B cell (primary cell): Measurements from ENCODE around the gene ROPN1. TPM values are rescaled to one million over a fixed set of nuclear protein-coding genes. Genes with fewer than 3 reads are reported as not detected.

Experiments used
- ATAC-seq: fragments of 200-7000 bp; cut with Tn5 transposase; one replicate; pipeline ENCODE4 v1.10.0; 2021; ENCODE audit warnings: low read depth, mild to moderate bottlenecking, moderate number of reproducible peaks, moderate library complexity
- CTCF ChIA-PET: fragments of 350-600 bp; sonication (Branson Sonifier 250); formaldehyde crosslinking; loops from one replicate; lab custom pipeline; 2021; ENCODE audit warnings: antibody characterized with exemption, inconsistent platforms; lab: Charles Lee
- POLR2A ChIA-PET: fragments of 350-600 bp; sonication (Branson Sonifier 250); formaldehyde crosslinking; loops from one replicate; lab custom pipeline; 2021; ENCODE audit warnings: antibody characterized with exemption; lab: Charles Lee
- DNase-seq: peaks from one replicate; pipeline ENCODE4 v3.0.0; 2013
- H2AFZ ChIP-seq: 2 replicates; pipeline ENCODE4 v1.6.1; 2012; ENCODE audit warnings: mild to moderate bottlenecking, low read depth, low read length; ENCODE audit not compliant: insufficient read depth, poor library complexity, severe bottlenecking
- H3K27ac ChIP-seq, 2 donors: 1 replicate in 1 of 2; 2 replicates in 1 of 2; pipeline ENCODE4 v1.5.1; 2012 to 2013; ENCODE audit warnings: low read length in 2 of 2, mild to moderate bottlenecking in 2 of 2, moderate library complexity in 1 of 2
- H3K27me3 ChIP-seq, 4 experiments: fragments of 200-600 bp in 1 of 4; sonication (generic) in 1 of 4; replicated peaks in 1 of 4; 1 replicate in 2 of 4; 2 replicates in 2 of 4; pipeline versions ENCODE4 v1.6.1 to v1.7.0; 2013 to 2016; ENCODE audit warnings: low read length in 3 of 4, mild to moderate bottlenecking in 2 of 4, mixed read lengths in 1 of 4, moderate library complexity in 1 of 4; ENCODE audit not compliant: insufficient read depth in 4 of 4, control insufficient read depth in 3 of 4; ENCODE audit errors: control extremely low read depth in 1 of 4
- H3K36me3 ChIP-seq, 2 experiments: replicated peaks in 1 of 2; 1 replicate in 1 of 2; 2 replicates in 1 of 2; pipeline versions ENCODE4 v1.6.1 to v1.7.1; 2013; ENCODE audit warnings: low read length in 1 of 2; ENCODE audit not compliant: insufficient read depth in 2 of 2, control insufficient read depth in 1 of 2; ENCODE audit errors: control extremely low read depth in 1 of 2, extremely low read depth in 1 of 2
- H3K4me1 ChIP-seq, 2 donors: fragments of 200-600 bp in 1 of 2; sonication (generic) in 1 of 2; 1 replicate in 1 of 2; 2 replicates in 1 of 2; pipeline versions ENCODE4 v1.5.1 to v1.6.1; 2013 to 2017; ENCODE audit warnings: low read length in 2 of 2; ENCODE audit not compliant: control insufficient read depth in 2 of 2, insufficient read depth in 2 of 2
- H3K4me2 ChIP-seq: replicated peaks from 2 replicates; pipeline ENCODE3; 2012; ENCODE audit warnings: mild to moderate bottlenecking, low read depth, low read length; ENCODE audit not compliant: poor library complexity, severe bottlenecking
- H3K4me3 ChIP-seq, 5 experiments: fragments of 200-600 bp in 1 of 5; sonication (generic) in 1 of 5; 1 replicate in 3 of 5; 2 replicates in 2 of 5; pipeline versions ENCODE4 v1.5.1 to v1.7.0; 2011 to 2016; ENCODE audit warnings: low read length in 4 of 5, mild to moderate bottlenecking in 4 of 5, low read depth in 2 of 5, control low read depth in 1 of 5, moderate library complexity in 1 of 5; ENCODE audit not compliant: insufficient read depth in 1 of 5; ENCODE audit errors: control extremely low read depth in 1 of 5, extremely low read depth in 1 of 5
- H3K79me2 ChIP-seq: fragments of 200-600 bp; sonication (generic); one replicate; pipeline ENCODE4 v1.6.0; 2016; ENCODE audit warnings: low read length; ENCODE audit not compliant: control insufficient read depth, insufficient read depth
- H3K9ac ChIP-seq: fragments of 200-600 bp; sonication (generic); 2 replicates; pipeline ENCODE4 v1.6.1; 2017; ENCODE audit warnings: mild to moderate bottlenecking, low read length, moderate library complexity
- H3K9me3 ChIP-seq, 3 donors: one replicate each; pipeline versions ENCODE4 v1.6.1 to v1.7.1; 2013; ENCODE audit warnings: low read length in 2 of 3; ENCODE audit not compliant: control insufficient read depth in 2 of 3, insufficient read depth in 1 of 3; ENCODE audit errors: control extremely low read depth in 1 of 3
- H4K20me1 ChIP-seq: 2 replicates; pipeline ENCODE4 v1.6.0; 2012; ENCODE audit warnings: mild to moderate bottlenecking, low read length; ENCODE audit not compliant: insufficient read depth, control insufficient read depth, poor library complexity, severe bottlenecking
- H3K27ac Mint-ChIP-seq: one replicate; pipeline ENCODE4 v1.8.0; 2021; ENCODE audit warnings: mixed read lengths
- H3K27me3 Mint-ChIP-seq: one replicate; pipeline ENCODE4 v1.8.0; 2021; ENCODE audit warnings: mixed read lengths
- H3K4me1 Mint-ChIP-seq: one replicate; pipeline ENCODE4 v1.8.0; 2021; ENCODE audit warnings: mixed read lengths
- H3K4me3 Mint-ChIP-seq: one replicate; pipeline ENCODE4 v1.8.0; 2021; ENCODE audit warnings: mixed read lengths
- H3K9me3 Mint-ChIP-seq: one replicate; pipeline ENCODE4 v1.8.0; 2022; ENCODE audit warnings: mixed read lengths; ENCODE audit not compliant: insufficient read depth
- EZH2 ChIP-seq: IDR thresholded peaks from 2 replicates; pipeline ENCODE4 v1.6.1; 2012; ENCODE audit warnings: borderline replicate concordance, low read depth, mild to moderate bottlenecking, moderate library complexity, low read length; ENCODE audit not compliant: insufficient read depth, poor library complexity, severe bottlenecking
- WGBS: methylation state at CpG from one replicate; pipeline ENCODE4 v1.1.5; 2013; ENCODE audit warnings: missing lambda C conversion rate; ENCODE audit not compliant: insufficient coverage; 5-methylcytosine and 5-hydroxymethylcytosine counted together
- intact Hi-C: fragments of 100-400 bp; cut with micrococcal nuclease; formaldehyde crosslinking; loops from one replicate; pipeline ENCODE4 v1.10.0; 2022
- polyA plus RNA-seq: library from polyadenylated mRNA; depleted of rRNA; stranded (reverse); fragments of >200 nt; gene quantifications from 2 replicates; pipeline ENCODE4 v1.2.3, GENCODE V29; 2012
- total RNA-seq, 2 donors: library from RNA; stranded (reverse); fragments of 120-200 nt in 1 of 2; gene quantifications; 1 replicate in 1 of 2; 2 replicates in 1 of 2; pipeline versions ENCODE4 v1.2.3 to v1.2.4, GENCODE V29; 2013 to 2022
- TF ChIP-seq, protein P1 (sequence below): fragments of 200-600 bp; IDR thresholded peaks from one replicate; pipeline ENCODE4 v1.8.0; 2022; ENCODE audit warnings: antibody characterized with exemption, mild to moderate bottlenecking

The ROPN1 gene
- total and polyA plus RNA-seq, 2 donors (not counting 1 experiment from before 2014, with no cell fraction given), result not detected

DNA sequence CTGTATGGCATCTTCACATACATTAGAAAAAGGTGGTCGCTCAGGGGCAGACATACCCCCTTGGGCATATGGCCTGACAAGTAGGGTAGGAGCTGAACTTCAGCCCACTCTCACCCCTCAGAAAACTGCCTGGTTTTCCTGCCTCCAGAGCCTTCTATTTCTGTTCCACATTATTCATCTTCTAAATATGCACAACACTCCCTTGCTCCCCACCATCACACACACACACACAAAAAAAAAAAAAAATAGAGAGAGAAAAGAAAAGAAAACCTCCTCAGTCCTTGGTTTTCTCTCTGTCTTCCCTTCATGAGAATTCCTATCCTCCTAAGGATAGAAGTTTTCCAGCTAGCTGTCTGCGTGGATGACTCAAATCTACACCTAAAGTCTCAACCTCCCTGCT is 5.6 kb upstream of the ROPN1 start:
- ATAC-seq, result no peak
- no peak for DNase-seq
- intact Hi-C loops, result no loop called here
- POLR2A ChIA-PET, result no interaction called here
- Mint-ChIP-seq H3K27me3 (peaks cover 34% of the 10 kb centered on the region), H3K4me3 (no peak overlapping the region), H3K4me1 (no peaks in the 10 kb centered on the region), H3K27ac (no peak overlapping the region), H3K9me3 (no peaks in the 10 kb centered on the region)
- 100% methylated on average over 2 of the region's 2 CpGs for WGBS
- peaks cover 0 to 3% (median 0%) of the 10 kb centered on the region in 3 donors for H3K9me3 ChIP-seq
- no peak overlapping the region for H3K4me3 ChIP-seq
- H3K4me2 ChIP-seq, result no peak overlapping the region
- no peaks in the 10 kb centered on the region for H4K20me1 ChIP-seq
- CTCF ChIA-PET, result no interaction called here
- H2AFZ ChIP-seq, result no peak overlapping the region
- H3K9ac ChIP-seq, result no peak overlapping the region
- no peaks in the 10 kb centered on the region for H3K4me1 ChIP-seq
- no peaks in the 10 kb centered on the region for H3K79me2 ChIP-seq
- no peaks in the 10 kb centered on the region for H3K36me3 ChIP-seq
- H3K27ac ChIP-seq, result no peak overlapping the region
- TF ChIP-seq, protein P1, sequence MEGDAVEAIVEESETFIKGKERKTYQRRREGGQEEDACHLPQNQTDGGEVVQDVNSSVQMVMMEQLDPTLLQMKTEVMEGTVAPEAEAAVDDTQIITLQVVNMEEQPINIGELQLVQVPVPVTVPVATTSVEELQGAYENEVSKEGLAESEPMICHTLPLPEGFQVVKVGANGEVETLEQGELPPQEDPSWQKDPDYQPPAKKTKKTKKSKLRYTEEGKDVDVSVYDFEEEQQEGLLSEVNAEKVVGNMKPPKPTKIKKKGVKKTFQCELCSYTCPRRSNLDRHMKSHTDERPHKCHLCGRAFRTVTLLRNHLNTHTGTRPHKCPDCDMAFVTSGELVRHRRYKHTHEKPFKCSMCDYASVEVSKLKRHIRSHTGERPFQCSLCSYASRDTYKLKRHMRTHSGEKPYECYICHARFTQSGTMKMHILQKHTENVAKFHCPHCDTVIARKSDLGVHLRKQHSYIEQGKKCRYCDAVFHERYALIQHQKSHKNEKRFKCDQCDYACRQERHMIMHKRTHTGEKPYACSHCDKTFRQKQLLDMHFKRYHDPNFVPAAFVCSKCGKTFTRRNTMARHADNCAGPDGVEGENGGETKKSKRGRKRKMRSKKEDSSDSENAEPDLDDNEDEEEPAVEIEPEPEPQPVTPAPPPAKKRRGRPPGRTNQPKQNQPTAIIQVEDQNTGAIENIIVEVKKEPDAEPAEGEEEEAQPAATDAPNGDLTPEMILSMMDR, result no peak
- TF ChIP-seq EZH2, result no peak
- peaks cover 0 to 7% (median 3%) of the 10 kb centered on the region in 4 experiments for H3K27me3 ChIP-seq

DNA sequence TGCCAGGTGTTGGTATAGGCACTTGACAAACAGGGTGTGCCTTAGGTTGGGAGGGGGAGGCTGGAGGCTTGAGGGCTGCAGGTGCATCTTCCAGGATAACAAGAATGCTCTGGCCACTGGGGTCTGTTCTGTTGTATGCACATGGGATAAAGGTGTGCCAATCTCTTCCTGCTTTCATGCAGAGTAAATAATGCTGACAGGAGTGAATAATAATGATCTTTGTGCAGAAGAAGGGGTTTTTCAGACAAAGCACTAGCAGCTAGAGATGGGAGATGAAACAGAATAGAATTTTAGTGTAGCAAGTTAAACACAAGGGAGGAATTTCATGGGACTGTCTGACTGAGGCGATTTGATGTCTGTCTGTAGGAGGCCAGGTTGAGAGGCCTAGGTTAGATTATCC is 1.9 kb upstream of the ROPN1 start:
- ChIA-PET POLR2A (no interaction called here), CTCF (interaction anchor here (0.7 kb wide), 1 partner anchor 14 kb away, joined by 3 read pairs; no protein-coding TSS in a partner anchor)
- Mint-ChIP-seq H3K27me3 (peaks cover 32% of the 10 kb centered on the region), H3K4me3 (no peak overlapping the region), H3K27ac (no peak overlapping the region), H3K4me1 (peaks cover 1% of the 10 kb centered on the region), H3K9me3 (no peaks in the 10 kb centered on the region)
- Histone ChIP-seq H3K27ac (no peak overlapping the region), H3K36me3 (no peaks in the 10 kb centered on the region), H3K4me2 (no peak overlapping the region), H3K9ac (no peak overlapping the region), H4K20me1 (no peaks in the 10 kb centered on the region), H3K4me1 (no peaks in the 10 kb centered on the region), H3K27me3 (peaks cover 0 to 25% (median 15%) of the 10 kb centered on the region in 4 experiments), H3K4me3 (no peak overlapping the region), H3K9me3 (peaks cover 0 to 3% (median 0%) of the 10 kb centered on the region in 3 donors), H2AFZ (no peak overlapping the region), H3K79me2 (no peaks in the 10 kb centered on the region)
- ATAC-seq (no peak), DNase-seq (no peak)
- WGBS, result no CpG with 5 or more reads among the region's 1 CpG
- no peak for TF ChIP-seq EZH2
- TF ChIP-seq, protein P1, result no peak
- intact Hi-C loops, result no loop called here
